GM21825 (cell line): ENCODE results near the gene GPR108.

Source experiments
- ATAC-seq: cut with Tn5 transposase; IDR thresholded peaks from one replicate; pipeline ENCODE4 v1.9.1; 2021; ENCODE audit warnings: mild to moderate bottlenecking, moderate library complexity; ENCODE audit not compliant: unreplicated experiment

The GPR108 gene

DNA sequence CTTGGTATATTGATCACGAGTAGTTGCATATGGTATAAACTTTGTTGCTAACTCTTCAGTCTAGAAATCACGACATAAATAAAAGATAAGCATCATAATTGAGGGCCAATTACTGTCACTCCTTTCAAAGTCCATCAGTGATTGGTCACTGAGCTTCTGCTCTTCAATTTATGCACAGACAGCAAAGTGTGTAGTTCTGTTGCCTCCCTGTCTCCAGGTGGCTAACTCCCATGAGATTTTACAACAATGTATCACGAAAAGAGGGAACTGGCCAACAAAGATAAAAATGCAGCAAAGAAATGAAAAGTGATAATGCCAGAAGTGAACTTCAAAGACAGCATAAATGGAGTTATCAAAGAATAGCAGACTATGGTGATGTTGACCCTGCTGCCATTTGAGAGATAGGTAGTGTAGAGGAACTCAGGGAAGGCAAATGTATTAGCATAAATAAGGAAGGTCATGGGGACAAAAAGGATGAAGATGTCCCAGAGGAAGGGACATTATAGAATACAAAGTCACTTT is 54.7 kb downstream of the GPR108 start:
- no peak for ATAC-seq

DNA sequence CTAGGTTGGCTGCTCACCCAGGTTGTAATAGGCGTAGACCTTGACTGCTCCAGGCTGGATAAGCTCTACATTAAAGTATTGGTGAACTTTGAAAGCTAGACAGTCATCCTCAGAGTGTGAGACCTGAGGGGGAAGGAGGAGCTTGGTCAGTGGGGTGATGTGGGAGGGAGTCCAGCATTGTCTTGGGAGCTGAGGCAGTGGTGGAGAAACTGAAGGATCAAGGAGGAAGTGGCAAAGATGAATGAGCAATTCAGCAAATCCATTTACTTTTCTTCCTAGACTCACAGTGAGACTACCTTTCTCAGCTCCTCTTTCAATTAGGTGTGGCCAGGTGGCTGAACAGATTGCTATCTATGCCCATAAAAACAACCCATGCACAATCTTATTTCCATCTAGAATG is 57.2 kb downstream of the GPR108 start:
- no peak for ATAC-seq
